CD14-positive monocyte (primary cell): ENCODE data around the gene TNIP1. TPM values are rescaled to one million over a fixed set of nuclear protein-coding genes. Genes with fewer than 3 reads are reported as not detected.

Experiments used
- DNase-seq, 3 donors: peaks; one replicate each; pipeline ENCODE4 v3.0.0-alpha.2; 2011 to 2022
- H2AFZ ChIP-seq: 2 replicates; pipeline ENCODE4 v1.6.0; 2012; ENCODE audit warnings: mild to moderate bottlenecking, low read depth, low read length, inconsistent platforms; ENCODE audit not compliant: insufficient read depth, poor library complexity, severe bottlenecking
- H3K27ac ChIP-seq, 2 donors: 1 replicate in 1 of 2; 2 replicates in 1 of 2; pipeline ENCODE4 v1.5.1; 2012 to 2013; ENCODE audit warnings: low read length in 2 of 2, control low read depth in 1 of 2, inconsistent platforms in 1 of 2, low read depth in 1 of 2, mild to moderate bottlenecking in 1 of 2
- H3K27me3 ChIP-seq, 2 donors: one replicate each; pipeline versions ENCODE4 v1.6.0 to v1.6.1; 2011 to 2013; ENCODE audit warnings: low read length in 2 of 2; ENCODE audit not compliant: control insufficient read depth in 2 of 2, insufficient read depth in 2 of 2
- H3K36me3 ChIP-seq, 2 donors: replicated peaks in 1 of 2; 1 replicate in 1 of 2; 2 replicates in 1 of 2; pipeline versions ENCODE4 v1.5.1 to v1.6.1; 2012 to 2013; ENCODE audit warnings: low read length in 2 of 2, control low read depth in 1 of 2, inconsistent platforms in 1 of 2, mild to moderate bottlenecking in 1 of 2; ENCODE audit not compliant: insufficient read depth in 2 of 2, control insufficient read depth in 1 of 2
- H3K4me1 ChIP-seq, 2 donors: 1 replicate in 1 of 2; 2 replicates in 1 of 2; pipeline versions ENCODE4 v1.5.1 to v1.6.1; 2012 to 2013; ENCODE audit warnings: low read length in 2 of 2, control low read depth in 1 of 2, inconsistent platforms in 1 of 2, mild to moderate bottlenecking in 1 of 2, moderate library complexity in 1 of 2; ENCODE audit not compliant: insufficient read depth in 2 of 2, control insufficient read depth in 1 of 2
- H3K4me2 ChIP-seq: replicated peaks from 2 replicates; pipeline ENCODE3; 2012; ENCODE audit warnings: low read length, moderate library complexity, mild to moderate bottlenecking; ENCODE audit not compliant: poor library complexity, severe bottlenecking; ENCODE audit errors: extremely low read depth
- H3K4me3 ChIP-seq, 3 experiments: fragments of 200-600 bp in 1 of 3; sonication (generic) in 1 of 3; replicated peaks in 1 of 3; 1 replicate in 2 of 3; 2 replicates in 1 of 3; pipeline ENCODE4 v1.5.1; 2011 to 2013; ENCODE audit warnings: low read length in 3 of 3, mild to moderate bottlenecking in 3 of 3, control low read depth in 2 of 3, low read depth in 2 of 3, inconsistent platforms in 1 of 3, moderate library complexity in 1 of 3
- H3K79me2 ChIP-seq: 2 replicates; pipeline ENCODE4 v1.6.0; 2012; ENCODE audit warnings: mild to moderate bottlenecking, control low read depth, inconsistent platforms, low read length, moderate library complexity; ENCODE audit not compliant: insufficient read depth
- H3K9ac ChIP-seq: 2 replicates; pipeline ENCODE4 v1.6.0; 2017; ENCODE audit warnings: low read length, mild to moderate bottlenecking; ENCODE audit not compliant: insufficient read depth, poor library complexity, severe bottlenecking
- H3K9me3 ChIP-seq, 2 donors: replicated peaks in 1 of 2; 1 replicate in 1 of 2; 2 replicates in 1 of 2; pipeline versions ENCODE4 v1.5.1 to v1.6.1; 2012 to 2013; ENCODE audit warnings: low read length in 2 of 2, control low read depth in 1 of 2; ENCODE audit not compliant: control insufficient read depth in 1 of 2, insufficient read depth in 1 of 2
- H4K20me1 ChIP-seq: 2 replicates; pipeline ENCODE4 v1.6.0; 2012; ENCODE audit warnings: mild to moderate bottlenecking, low read length, control low read depth, moderate library complexity; ENCODE audit not compliant: insufficient read depth
- H3K27ac Mint-ChIP-seq, 7 donors: one replicate each; pipeline ENCODE4 v1.8.0; 2020; ENCODE audit warnings: mild to moderate bottlenecking in 7 of 7, mixed read lengths in 7 of 7, moderate library complexity in 6 of 7, inconsistent platforms in 2 of 7
- H3K27me3 Mint-ChIP-seq, 3 donors: one replicate each; pipeline ENCODE4 v1.8.0; 2021 to 2022; ENCODE audit warnings: low read depth in 3 of 3, mild to moderate bottlenecking in 3 of 3, mixed read lengths in 3 of 3, moderate library complexity in 3 of 3, inconsistent platforms in 1 of 3
- H3K36me3 Mint-ChIP-seq, 2 donors: one replicate each; pipeline ENCODE4 v1.8.0; 2020; ENCODE audit warnings: mixed read lengths in 2 of 2, inconsistent platforms in 1 of 2, mild to moderate bottlenecking in 1 of 2
- H3K4me1 Mint-ChIP-seq: one replicate; pipeline ENCODE4 v1.8.0; 2020; ENCODE audit warnings: mild to moderate bottlenecking, mixed read lengths
- H3K4me3 Mint-ChIP-seq, 2 donors: one replicate each; pipeline ENCODE4 v1.8.0; 2020; ENCODE audit warnings: mild to moderate bottlenecking in 2 of 2, mixed read lengths in 2 of 2, moderate library complexity in 1 of 2
- H3K9me3 Mint-ChIP-seq, 7 donors: one replicate each; pipeline ENCODE4 v1.8.0; 2020 to 2022; ENCODE audit warnings: mixed read lengths in 7 of 7, mild to moderate bottlenecking in 6 of 7, moderate library complexity in 6 of 7, inconsistent platforms in 2 of 7
- WGBS: methylation state at CpG from one replicate; pipeline ENCODE4 v1.1.5; 2013; ENCODE audit warnings: missing lambda C conversion rate; ENCODE audit not compliant: insufficient coverage; 5-methylcytosine and 5-hydroxymethylcytosine counted together
- intact Hi-C, 2 donors: fragments of 100-400 bp; cut with micrococcal nuclease; formaldehyde crosslinking; loops; one replicate each; pipeline versions ENCODE4 v1.15.0 to v1.15.1; 2023
- polyA plus RNA-seq, 3 donors: library from polyadenylated mRNA; depleted of rRNA in 1 of 3; unstranded in 2 of 3; stranded (reverse) in 1 of 3; fragments of 300-500 nt in 2 of 3; fragments of >200 nt in 1 of 3; fragmentation: Illumina TruSeq in 2 of 3; gene quantifications; 1 replicate in 2 of 3; 2 replicates in 1 of 3; pipeline ENCODE4 v1.2.3, GENCODE V29; 2012 to 2021
- TF ChIP-seq, protein P1 (sequence below): fragments of 200-600 bp; IDR thresholded peaks from one replicate; pipeline ENCODE4 v1.8.0; 2022; ENCODE audit warnings: antibody characterized with exemption, mild to moderate bottlenecking

The TNIP1 gene
- polyA plus RNA-seq, 3 donors, result 30.8 to 108 (median 46.4) TPM

DNA sequence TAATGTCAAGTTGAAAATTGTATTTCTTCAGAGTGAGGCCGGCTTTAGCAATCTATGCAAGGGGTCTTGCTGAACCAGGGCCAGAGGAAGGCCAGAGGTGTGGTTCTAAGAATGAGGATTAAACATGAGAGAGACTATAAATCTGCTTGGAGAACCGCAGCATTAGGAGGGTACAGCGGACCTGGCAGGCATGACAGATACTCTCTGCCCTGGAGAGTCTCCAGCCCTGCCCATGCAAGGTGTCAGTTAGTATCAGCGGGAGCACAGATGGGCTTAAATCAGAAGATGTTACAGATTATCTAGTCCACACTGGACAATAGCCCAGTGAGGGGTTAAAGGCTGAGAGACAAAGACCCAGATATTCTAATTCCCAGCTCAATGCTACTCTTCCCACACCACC is 71.9 kb downstream of the TNIP1 start:
- H4K20me1 ChIP-seq, result no peaks in the 10 kb centered on the region
- Mint-ChIP-seq H3K27me3 (peaks cover 0 to 5% (median 0%) of the 10 kb centered on the region in 3 donors), H3K27ac (no peak overlapping the region), H3K4me3 (no peak overlapping the region), H3K9me3 (no peaks in the 10 kb centered on the region), H3K4me1 (peaks cover 26% of the 10 kb centered on the region), H3K36me3 (no peaks in the 10 kb centered on the region)
- no peak overlapping the region for H3K4me2 ChIP-seq
- no peaks in the 10 kb centered on the region for H3K36me3 ChIP-seq
- H2AFZ ChIP-seq, result no peak overlapping the region
- H3K4me1 ChIP-seq, result peaks cover 22 to 25% of the 10 kb centered on the region in 2 donors
- H3K9me3 ChIP-seq, result no peaks in the 10 kb centered on the region
- 93% methylated on average over 3 of the region's 4 CpGs for WGBS
- intact Hi-C loops, result no loop called here
- no peaks in the 10 kb centered on the region for H3K79me2 ChIP-seq
- H3K4me3 ChIP-seq, result no peak overlapping the region
- DNase-seq, result no peak
- TF ChIP-seq, protein P1, sequence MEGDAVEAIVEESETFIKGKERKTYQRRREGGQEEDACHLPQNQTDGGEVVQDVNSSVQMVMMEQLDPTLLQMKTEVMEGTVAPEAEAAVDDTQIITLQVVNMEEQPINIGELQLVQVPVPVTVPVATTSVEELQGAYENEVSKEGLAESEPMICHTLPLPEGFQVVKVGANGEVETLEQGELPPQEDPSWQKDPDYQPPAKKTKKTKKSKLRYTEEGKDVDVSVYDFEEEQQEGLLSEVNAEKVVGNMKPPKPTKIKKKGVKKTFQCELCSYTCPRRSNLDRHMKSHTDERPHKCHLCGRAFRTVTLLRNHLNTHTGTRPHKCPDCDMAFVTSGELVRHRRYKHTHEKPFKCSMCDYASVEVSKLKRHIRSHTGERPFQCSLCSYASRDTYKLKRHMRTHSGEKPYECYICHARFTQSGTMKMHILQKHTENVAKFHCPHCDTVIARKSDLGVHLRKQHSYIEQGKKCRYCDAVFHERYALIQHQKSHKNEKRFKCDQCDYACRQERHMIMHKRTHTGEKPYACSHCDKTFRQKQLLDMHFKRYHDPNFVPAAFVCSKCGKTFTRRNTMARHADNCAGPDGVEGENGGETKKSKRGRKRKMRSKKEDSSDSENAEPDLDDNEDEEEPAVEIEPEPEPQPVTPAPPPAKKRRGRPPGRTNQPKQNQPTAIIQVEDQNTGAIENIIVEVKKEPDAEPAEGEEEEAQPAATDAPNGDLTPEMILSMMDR, result no peak
- no peaks in the 10 kb centered on the region for H3K27me3 ChIP-seq
- no peak overlapping the region for H3K27ac ChIP-seq
- H3K9ac ChIP-seq, result no peak overlapping the region

DNA sequence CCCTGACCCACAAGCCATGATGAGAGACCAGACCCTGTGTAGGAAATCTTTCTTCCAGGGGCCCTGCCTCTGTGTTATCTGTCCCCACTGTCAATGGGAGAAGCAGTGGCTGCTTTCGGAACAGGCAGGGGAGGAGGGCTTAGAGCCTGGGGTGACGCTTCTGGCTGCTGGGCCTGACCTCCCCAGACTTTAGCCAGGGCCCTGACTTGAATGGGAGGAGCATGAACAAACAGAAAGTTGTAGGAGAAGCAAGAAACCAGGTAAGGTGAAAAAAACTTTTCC is 72.7 kb downstream of the TNIP1 start:
- H3K79me2 ChIP-seq, result no peaks in the 10 kb centered on the region
- 100% methylated on average over 1 of the region's 2 CpGs for WGBS
- no peaks in the 10 kb centered on the region for H3K9me3 ChIP-seq
- H3K4me1 ChIP-seq, result peaks cover 21 to 23% of the 10 kb centered on the region in 2 donors
- H3K27me3 Mint-ChIP-seq, result peaks cover 0 to 5% (median 0%) of the 10 kb centered on the region in 3 donors
- DNase-seq, result no peak
- H3K9ac ChIP-seq, result no peak overlapping the region
- intact Hi-C loops, result no loop called here
- H3K4me3 Mint-ChIP-seq, result no peak overlapping the region
- no peaks in the 10 kb centered on the region for H3K27me3 ChIP-seq
- TF ChIP-seq, protein P1, result no peak
- H3K27ac Mint-ChIP-seq, result peak overlapping the region in 1 of 7 donors; percentile 59
- no peaks in the 10 kb centered on the region for H4K20me1 ChIP-seq
- H3K4me3 ChIP-seq, result no peak overlapping the region
- H3K4me2 ChIP-seq, result no peak overlapping the region
- H3K9me3 Mint-ChIP-seq, result no peaks in the 10 kb centered on the region
- no peaks in the 10 kb centered on the region for H3K36me3 ChIP-seq
- H3K4me1 Mint-ChIP-seq, result peaks cover 23% of the 10 kb centered on the region
- H3K27ac ChIP-seq, result no peak overlapping the region
- no peaks in the 10 kb centered on the region for H3K36me3 Mint-ChIP-seq
- H2AFZ ChIP-seq, result no peak overlapping the region
